Lung microvascular endothelial cell (primary cell): ENCODE data around the gene OR2Y1. TPM values are rescaled to one million over a fixed set of nuclear protein-coding genes. Genes with fewer than 3 reads are reported as not detected.
A peak's percentile ranks its signal among the peaks of the same experiment; 100 is the strongest.
"Not testable (repeated sequence)": the region's sequence is repeated elsewhere in the genome, so short reads cannot be mapped to it uniquely, and the experiment has no call there.

Source experiments
- DNase-seq, 2 donors: peaks; one replicate each; pipeline versions ENCODE4 v3.0.0 to v3.0.0-alpha.2; 2010; ENCODE audit warnings: low read depth in 2 of 2
- total RNA-seq: library from RNA; depleted of rRNA; stranded (reverse); fragments of >200 nt; gene quantifications from 2 replicates; pipeline ENCODE4 v1.2.1, GENCODE V29; 2014

OR2Y1 gene
- total RNA-seq, 1 donor from 2014 or later = not detected

DNA sequence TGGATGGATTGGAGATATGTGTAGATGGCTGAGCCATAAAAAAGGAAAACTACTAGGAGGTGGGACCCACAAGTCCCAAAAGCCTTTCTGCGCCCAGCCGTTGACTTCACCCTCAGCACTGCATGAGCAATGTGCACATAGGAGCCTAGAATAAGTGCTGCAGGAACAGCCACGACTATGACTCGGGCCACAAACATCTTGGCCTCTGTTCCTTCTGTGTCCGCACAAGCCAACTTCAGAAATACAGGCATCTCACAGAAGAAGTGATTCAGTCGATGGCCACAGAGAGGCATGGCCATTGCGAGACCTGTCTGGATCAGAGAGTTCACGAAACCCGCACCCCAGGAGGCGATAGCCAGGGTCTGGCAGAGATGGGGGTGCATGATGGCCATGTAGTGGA lies 587 bp downstream of the OR2Y1 start:
- DNase-seq = no peak

DNA sequence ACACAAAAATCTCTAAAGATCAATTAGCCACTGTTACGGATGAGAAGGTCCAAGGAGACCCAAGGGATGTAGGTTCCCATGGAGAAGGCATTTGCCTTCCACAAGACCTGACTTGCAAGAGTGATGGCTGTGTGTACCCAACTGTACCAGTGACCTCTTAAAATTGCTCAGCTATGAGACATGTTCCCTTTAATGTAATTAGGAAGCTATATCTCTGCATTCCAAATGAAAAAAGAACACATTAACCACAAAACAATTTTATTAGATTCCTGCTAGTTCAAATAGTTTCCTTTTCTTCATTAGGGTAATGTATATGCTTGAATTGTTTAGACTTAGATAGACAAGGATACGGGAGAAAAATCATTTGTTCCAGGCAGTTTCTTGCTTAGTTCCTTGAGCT lies 3.3 kb downstream of the OR2Y1 start:
- DNase-seq = no peak

DNA sequence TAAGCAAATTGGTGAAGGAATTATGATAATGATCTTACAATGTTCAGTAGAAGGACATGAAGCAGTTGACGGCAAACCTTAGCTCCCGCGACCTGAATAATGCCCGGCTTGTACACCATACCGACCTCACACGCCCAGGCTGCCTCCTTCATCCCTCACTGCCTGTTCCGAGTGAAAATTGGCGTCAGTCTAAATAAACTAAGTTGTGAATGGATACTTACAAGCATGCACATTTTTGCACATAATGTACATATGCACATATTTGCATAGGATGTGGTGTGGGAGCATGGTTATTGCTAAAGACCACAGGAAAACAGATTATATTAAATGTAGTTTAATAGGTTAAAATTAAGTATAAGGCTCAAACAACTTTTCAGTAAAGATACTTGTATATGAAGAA lies 14.9 kb downstream of the OR2Y1 start:
- DNase-seq = no peak

DNA sequence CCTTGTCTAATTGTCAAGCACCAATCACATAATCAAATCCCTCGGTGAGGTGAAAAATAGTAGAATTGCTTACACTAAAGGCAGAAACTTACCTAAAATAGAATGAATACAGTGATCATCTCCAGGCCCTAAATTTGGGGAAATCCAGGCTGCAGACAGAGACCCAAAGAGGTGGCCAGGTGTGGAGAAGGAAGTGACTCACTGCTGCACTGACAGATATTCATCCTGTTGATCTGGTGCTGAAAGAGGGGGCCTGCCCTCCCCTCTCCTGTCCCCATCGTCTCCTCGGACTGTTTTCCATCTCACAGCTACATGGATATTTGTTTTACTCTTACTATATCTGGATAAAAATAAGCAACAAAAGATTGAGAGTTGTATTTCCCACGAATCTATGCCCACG lies 15.9 kb downstream of the OR2Y1 start:
- DNase-seq = peak in 1 of 2 donors; percentile 48

DNA sequence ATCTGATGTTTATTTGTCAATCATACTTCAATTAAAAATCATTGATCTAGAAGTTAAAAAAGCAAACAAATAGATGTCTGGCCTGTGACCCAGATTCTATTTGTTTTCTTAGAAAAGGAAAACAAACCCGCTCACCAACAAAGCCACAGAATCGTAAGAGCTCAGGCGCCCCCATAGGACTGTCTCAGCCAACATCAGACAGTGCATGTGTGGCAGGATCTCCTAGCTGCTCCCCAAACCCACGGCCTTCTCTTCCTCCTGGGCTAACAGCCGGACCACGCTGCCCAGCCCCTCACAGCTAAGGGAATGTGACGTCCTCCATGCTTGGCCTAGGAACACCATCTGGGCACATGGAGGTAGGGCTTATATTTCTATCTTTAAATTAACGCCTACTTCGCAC lies 19.4 kb downstream of the OR2Y1 start:
- DNase-seq = no peak

DNA sequence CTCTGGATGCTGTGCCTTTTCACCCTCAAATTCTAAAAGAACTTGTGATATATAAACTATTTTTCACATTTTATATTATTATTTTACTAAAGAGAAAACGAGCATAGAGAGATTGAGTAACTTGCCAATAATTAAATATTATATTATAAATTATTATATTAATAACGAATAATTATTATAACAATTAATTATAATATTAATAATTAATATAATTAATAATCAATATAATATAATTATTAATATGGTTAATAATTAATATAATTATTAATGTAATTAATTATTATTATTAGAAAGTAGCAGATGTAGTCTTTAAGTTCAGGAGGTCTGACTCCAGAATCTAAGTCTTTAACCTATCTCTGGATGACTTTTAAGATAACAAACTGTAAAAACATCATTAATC lies 20.1 kb downstream of the OR2Y1 start:
- DNase-seq = no peak

DNA sequence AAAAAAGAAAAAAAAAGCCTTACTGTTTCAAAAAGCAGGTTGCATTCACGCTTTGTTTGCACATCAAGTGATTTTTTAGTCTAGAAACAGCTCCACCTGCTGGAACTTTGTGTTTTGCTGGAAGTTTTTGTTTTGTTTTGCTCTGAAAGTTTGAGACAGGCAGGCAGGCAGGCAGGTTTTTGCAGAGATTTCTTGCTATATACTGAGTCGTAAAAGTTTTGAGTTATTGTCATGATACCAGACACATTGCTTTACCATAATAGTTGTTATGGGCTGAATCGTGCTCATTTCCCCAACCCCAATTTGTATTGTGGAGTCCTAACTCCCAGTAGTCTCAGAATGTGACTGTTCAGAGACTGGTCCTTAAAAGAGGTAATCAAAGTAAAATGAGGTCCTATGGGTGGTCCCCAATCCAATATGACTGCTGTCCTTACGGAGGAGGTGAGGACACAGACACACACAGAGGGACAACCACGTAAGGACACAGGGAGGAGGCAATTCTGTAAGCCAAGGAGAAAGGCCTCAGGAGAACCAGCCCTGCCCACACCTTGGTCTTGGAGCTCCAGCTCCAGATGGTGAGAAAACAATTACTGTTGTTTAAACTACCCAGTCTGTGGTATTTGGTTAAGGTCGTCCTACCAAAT lies 20.9 kb downstream of the OR2Y1 start:
- peak; percentile 38 to 73 for DNase-seq

DNA sequence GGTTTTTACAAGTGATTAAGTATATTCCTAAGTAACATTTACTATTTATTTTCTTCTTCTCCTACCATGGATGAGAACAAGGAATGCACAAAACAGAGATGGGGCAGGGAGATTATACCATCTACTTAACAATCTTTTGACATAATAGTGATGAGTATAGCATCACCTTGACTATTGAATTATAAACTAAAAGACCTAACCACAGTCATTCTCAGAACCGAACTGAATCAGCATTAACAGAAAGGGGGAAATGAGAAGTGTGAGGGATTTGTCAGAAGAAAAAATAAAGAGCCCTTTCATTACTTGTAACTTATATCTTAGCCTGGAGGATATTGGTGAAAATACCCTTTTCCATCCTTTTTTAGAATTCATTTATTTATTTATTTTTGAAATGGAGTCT lies 21.9 kb downstream of the OR2Y1 start:
- DNase-seq = no peak

DNA sequence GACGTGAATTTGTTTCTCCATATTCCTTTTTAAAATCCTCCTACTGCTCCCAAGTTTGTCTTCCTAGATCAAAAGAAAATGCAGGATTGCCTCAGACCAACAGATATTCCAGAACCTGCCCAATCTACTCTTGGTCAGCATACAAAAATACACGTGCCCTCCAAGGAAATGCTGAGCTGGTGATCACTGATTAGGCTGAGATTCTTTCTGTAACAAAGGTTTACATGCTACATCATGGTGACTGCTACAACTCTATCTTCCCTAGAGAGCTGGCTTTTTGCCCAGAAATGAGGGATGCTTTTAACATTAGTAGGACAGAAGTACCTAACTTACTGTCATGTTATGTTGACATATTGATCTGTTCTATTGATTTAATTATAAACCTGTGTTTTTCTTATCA lies 35.5 kb downstream of the OR2Y1 start:
- DNase-seq = peak in 1 of 2 donors; percentile 35

DNA sequence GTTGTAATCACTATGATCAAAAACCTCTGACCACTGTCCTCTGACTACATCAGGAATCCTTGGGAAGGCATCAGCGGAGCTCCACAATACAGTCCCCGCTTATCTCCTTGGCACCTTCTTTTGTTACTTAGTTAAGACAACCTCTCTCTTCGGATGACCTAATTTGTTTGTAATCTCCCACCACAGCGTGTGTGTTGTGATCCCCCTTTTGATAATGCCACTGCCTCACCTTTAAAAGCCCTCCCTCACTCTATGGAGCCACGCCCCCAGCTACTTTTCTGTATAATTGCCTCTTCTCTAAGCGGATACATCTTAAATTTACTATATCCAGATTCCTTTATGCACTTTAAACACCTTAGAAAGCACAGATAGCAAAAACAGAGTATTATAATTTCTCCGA lies 35.9 kb downstream of the OR2Y1 start:
- no peak for DNase-seq

DNA sequence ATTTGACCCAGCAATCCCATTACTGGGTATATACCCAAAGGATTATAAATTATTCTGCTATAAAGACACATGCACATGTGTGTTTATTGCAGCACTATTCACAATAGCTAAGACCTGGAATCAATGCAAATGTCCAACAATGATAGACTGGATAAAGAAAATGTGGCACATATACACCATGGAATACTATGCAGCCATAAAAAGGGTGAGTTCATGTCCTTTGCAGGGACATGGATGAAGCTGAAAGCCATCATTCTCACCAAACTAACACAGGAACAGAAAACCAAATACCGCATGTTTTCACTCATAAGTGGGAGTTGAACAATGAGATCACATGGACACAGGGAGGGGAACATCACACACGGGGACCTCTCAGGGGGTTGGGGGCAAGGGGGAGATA lies 36.5 kb downstream of the OR2Y1 start:
- DNase-seq = not testable (repeated sequence)

DNA sequence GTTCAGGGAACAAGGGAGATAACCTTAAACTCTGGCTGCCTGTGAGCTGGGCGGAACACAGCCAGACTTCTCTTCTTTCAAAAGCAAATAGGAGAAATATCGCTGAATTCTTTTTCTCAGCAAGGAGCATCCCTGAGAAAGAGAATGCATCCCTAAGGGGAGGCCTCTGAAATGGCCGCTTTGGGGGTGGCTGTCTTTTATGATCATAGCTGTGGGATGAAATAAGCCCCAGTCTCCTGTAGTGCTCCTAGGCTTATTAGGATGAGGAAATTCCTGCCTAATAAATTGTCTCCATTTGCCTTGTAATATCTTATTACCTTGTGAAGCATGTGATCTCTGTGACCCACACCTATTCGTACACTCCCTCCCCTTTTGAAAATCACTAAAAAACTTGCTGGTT lies 39.4 kb downstream of the OR2Y1 start:
- not testable (repeated sequence) for DNase-seq

DNA sequence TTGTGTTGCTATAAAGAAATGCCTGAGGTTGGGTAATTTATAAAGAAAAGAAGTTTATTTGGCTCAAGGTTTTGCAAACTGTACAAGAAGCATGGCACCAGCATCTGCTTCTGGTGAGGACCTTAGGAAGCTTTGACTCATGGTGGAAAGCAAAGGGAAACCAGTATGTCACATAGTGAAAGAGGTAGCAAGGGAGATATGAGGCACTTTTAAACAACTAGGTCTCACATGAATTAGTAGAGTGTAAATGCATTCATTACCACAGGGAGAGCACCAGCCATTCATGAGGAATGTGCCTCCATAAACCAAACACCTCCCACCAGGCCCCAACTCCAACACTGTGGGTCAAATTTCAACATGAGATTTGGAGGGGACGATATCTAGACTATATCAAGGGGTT lies 40.8 kb downstream of the OR2Y1 start:
- no peak for DNase-seq

DNA sequence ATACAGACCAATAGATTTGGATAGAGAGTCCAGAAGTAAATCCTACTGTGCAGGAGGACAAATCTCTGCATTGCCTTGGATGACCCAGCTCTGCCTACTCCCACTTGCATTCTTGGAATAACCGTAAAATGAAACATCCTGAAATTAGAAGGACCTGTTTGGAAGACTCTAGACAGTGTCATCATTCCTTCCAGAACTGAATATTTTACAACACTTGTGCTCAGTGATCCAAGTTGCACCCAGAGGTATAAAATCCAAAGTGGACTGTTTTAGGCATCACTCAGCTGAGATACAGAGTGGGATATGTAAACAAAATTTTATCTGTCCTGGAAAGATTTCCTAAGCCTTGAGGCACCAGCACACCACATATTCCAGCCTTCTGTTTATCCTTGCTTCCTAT lies 43.7 kb downstream of the OR2Y1 start:
- DNase-seq = no peak

DNA sequence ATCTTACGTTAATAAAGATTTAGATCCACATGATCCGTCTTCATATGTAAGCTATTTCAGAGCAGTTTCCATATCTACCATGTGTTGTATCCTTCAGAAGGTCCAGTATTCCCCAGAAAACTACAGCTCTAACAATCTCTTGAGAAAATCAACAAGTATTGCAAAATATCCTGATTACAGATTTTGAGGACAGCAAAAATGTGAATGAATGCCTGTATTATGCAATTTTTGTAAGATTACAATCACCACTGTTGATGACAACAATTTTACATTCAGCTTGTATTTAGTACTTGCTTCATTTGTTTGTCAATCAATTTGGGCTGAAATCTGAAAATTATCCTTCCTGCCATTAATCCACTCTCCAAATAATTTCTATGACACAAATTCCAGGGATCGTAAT lies 47.4 kb downstream of the OR2Y1 start:
- no peak for DNase-seq

DNA sequence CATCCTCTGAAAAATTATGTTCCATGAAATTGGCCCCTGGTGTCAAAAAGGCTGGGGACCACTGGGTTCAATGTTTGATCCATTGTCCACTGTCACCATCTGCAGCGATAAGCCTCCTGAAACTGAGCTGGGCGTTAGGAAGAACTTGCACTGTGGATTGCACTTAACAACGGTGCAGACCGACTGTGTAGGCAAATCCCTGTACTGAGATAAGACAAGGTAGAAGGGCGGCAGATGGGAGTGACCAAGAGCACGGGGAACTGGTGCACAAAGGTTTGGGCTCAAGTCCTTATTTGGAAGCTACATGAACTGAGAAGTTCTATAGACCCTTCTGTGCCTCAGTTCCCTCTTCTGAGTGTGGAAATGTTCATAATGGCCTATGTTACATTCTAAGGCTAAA lies 48.8 kb downstream of the OR2Y1 start:
- no peak for DNase-seq

DNA sequence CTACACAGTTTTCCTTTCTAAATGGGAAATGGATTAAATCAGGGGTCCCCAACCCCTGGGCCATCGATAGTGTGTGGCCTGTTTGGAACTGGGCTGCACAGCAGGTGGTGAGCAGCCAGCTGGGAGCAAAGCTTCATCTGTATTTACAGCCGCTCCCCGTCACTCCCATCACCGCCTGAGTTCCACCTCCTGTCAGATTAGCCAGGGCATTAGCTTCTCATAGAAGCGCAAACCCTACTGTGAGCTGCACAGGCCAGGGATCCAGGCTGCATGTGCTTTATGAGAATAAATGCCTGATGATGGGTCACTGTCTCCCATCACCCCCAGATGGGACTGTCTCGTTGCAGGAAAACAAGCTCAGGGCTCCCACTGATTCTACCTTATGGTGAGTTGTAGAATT lies 49.3 kb downstream of the OR2Y1 start:
- DNase-seq = no peak

DNA sequence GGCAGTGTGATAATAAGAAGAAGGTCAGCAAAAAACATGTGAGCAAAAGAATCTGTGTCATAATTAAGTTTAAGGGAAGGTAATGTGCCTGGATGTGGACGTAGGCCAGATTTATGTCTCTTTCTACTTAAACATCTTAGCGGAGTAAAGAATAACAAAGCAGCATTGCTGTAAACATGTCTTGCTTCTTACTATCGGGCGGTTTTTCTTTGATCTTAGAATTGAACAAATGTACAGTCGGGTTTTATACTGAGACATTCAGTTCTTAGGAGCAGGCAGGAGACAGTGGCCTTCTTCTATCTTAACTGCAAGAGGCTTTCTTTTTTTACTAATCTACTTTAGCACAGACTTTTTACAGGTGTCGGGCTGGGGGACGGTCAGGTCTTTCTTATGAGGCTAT lies 50.1 kb downstream of the OR2Y1 start:
- no peak for DNase-seq

Other genes with a start within 250 kb of the OR2Y1 start
- 14.4 and 15.1 TPM in 2 replicates for gene CNOT6, start 245.7 kb downstream of the OR2Y1 start, total RNA-seq
- 0.44 and 0.60 TPM in 2 replicates for gene SCGB3A1, start 148.6 kb downstream of the OR2Y1 start, total RNA-seq
- gene FLT4, start 90.5 kb downstream of the OR2Y1 start, total RNA-seq = 156 and 289 TPM in 2 replicates
- gene MGAT1, start 62.7 kb upstream of the OR2Y1 start, total RNA-seq = 65.8 and 129 TPM in 2 replicates
- gene ZFP62, start 121.2 kb upstream of the OR2Y1 start, total RNA-seq = 10.5 and 13.7 TPM in 2 replicates
- under 0.01 and 0.20 TPM in 2 replicates for gene BTNL8, start 159.1 kb upstream of the OR2Y1 start, total RNA-seq
- gene BTNL3, start 248.8 kb upstream of the OR2Y1 start, total RNA-seq = not detected in 2 replicates